HEK293 (cell line): ENCODE data around the gene FAM240A.

Source experiments
- IKZF3 ChIP-seq: fragments of 450-650 bp; IDR thresholded peaks from 2 replicates; pipeline ENCODE4 v1.5.0; 2018; ENCODE audit warnings: missing biosample characterization, mild to moderate bottlenecking, missing genetic modification characterization, moderate library complexity
- MEIS1 ChIP-seq: sonication (generic); formaldehyde crosslinking; IDR thresholded peaks from 2 replicates; pipeline ENCODE4 v1.8.1; 2022; ENCODE audit warnings: missing genetic modification reagents, mild to moderate bottlenecking, borderline replicate concordance
- ZNF175 ChIP-seq: fragments of 450-650 bp; formaldehyde crosslinking; IDR thresholded peaks from 2 replicates; pipeline ENCODE4 v1.5.1; 2016; ENCODE audit warnings: missing biosample characterization, missing genetic modification characterization
- ZNF274 ChIP-seq, 2 experiments: fragments of 200-500 bp in 1 of 2; fragments of 450-650 bp in 1 of 2; sonication (Bioruptor generic) in 1 of 2; formaldehyde crosslinking in 1 of 2; IDR thresholded peaks; 2 replicates each; pipeline versions ENCODE4 v1.5.1 to v1.6.1; 2014 to 2016; ENCODE audit warnings: borderline replicate concordance in 1 of 2, inconsistent platforms in 1 of 2, low read length in 1 of 2, missing biosample characterization in 1 of 2, missing genetic modification characterization in 1 of 2
- ZNF776 ChIP-seq: fragments of 450-650 bp; formaldehyde crosslinking; IDR thresholded peaks from 2 replicates; pipeline ENCODE4 v1.5.0; 2017; ENCODE audit warnings: missing biosample characterization, missing genetic modification characterization, borderline replicate concordance
- ZNF777 ChIP-seq: fragments of 450-650 bp; formaldehyde crosslinking; IDR thresholded peaks from 2 replicates; pipeline ENCODE4 v1.5.1; 2017; ENCODE audit warnings: missing biosample characterization, missing genetic modification characterization, borderline replicate concordance
- TF ChIP-seq, protein P1 (sequence below): fragments of 450-650 bp; formaldehyde crosslinking; IDR thresholded peaks from 2 replicates; pipeline ENCODE4 v1.5.1; 2016; ENCODE audit warnings: missing biosample characterization, missing genetic modification characterization

DNA sequence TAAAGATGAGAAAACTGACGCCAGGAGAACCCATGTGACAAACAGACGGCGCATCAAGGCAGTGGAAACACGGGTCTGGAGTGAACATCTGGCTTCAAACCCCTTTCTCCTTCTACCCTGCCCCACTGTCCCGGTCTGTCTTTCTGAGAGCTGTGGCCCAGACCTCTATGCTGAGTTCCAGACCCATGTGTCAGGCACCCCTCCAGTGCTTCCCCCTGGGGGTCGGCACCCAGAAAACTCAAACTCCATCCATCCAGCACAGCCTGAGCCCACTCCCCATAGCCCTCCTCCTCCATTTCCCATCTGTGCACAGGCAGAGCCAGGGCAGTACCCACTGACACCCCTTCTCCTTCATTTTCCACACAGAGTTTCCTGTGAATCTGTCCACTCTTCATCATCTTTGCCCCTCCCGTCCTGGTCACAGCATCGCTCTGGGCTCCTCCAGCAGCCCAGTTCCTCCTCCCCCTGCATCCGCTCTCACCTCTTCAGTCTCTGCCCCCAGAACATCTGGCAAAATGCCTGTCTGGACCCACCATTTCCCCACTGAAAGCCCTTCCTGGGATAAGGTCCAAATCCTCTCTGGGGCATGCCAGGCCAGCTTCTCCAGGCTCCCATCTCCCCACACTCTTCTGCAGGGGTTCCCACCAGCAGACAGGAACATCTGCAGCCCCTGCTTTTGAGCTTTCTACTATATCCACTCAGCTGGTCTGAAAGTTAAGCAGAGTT is 2.9 kb downstream of the FAM240A start:
- TF ChIP-seq, protein P1, sequence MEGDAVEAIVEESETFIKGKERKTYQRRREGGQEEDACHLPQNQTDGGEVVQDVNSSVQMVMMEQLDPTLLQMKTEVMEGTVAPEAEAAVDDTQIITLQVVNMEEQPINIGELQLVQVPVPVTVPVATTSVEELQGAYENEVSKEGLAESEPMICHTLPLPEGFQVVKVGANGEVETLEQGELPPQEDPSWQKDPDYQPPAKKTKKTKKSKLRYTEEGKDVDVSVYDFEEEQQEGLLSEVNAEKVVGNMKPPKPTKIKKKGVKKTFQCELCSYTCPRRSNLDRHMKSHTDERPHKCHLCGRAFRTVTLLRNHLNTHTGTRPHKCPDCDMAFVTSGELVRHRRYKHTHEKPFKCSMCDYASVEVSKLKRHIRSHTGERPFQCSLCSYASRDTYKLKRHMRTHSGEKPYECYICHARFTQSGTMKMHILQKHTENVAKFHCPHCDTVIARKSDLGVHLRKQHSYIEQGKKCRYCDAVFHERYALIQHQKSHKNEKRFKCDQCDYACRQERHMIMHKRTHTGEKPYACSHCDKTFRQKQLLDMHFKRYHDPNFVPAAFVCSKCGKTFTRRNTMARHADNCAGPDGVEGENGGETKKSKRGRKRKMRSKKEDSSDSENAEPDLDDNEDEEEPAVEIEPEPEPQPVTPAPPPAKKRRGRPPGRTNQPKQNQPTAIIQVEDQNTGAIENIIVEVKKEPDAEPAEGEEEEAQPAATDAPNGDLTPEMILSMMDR (tag by site-specific recombination), result no peak
- no peak for TF ChIP-seq ZNF175 (tag by site-specific recombination)
- no peak for TF ChIP-seq ZNF776 (tag by site-specific recombination)
- TF ChIP-seq IKZF3 (tag by site-specific recombination), result no peak
- no peak for TF ChIP-seq ZNF777 (tag by site-specific recombination)
- TF ChIP-seq ZNF274 (IDR thresholded peaks at IDR 0.05; ENCODE audit: low read length), result no peak
- no peak for TF ChIP-seq ZNF274 (tag by site-specific recombination; IDR thresholded peaks at IDR 0.05; ENCODE audit: borderline replicate concordance)
- no peak for TF ChIP-seq MEIS1
